ENCODE results near the gene CA11. TPM values are rescaled to one million over a fixed set of nuclear protein-coding genes. Genes with fewer than 3 reads are reported as not detected.
A peak's percentile ranks its signal among the peaks of the same experiment; 100 is the strongest.
"Not testable (repeated sequence)": the region's sequence is repeated elsewhere in the genome, so short reads cannot be mapped to it uniquely, and the experiment has no call there.

CA11 gene
- total RNA-seq (2021) (36.8 and 38.2 TPM in 2 replicates), Bru-seq, nascent RNA (percentile 53 among the genes with signal in this experiment), BruChase-seq, experiment 1, labeled RNA remaining after a 2-hour chase (percentile 55 among the genes with signal in this experiment), BruChase-seq, experiment 2, labeled RNA remaining after a 6-hour chase (percentile 70 among the genes with signal in this experiment)
- long read RNA-seq, transcript CA11-201 (9 exons, 1,844 nt), result major isoform, 27 of 33 reads
- long read RNA-seq, partial matches to known transcripts, result 3 of 33 reads
- long read RNA-seq, other reads (novel, unspliced or antisense), result 2 of 33 reads

- ChIA-PET CTCF (interaction anchor here (0.6 to 1.8 kb wide), 5 partner anchors 68 to 324 kb away, joined by 3 to 8 read pairs (median 4); no protein-coding TSS in a partner anchor), POLR2A (ENCODE audit: low non-redundant PET) (no interaction called here)
- Histone ChIP-seq H3K27me3 (replicated peaks; ENCODE audit: insufficient read depth, low read depth, low read length, poor library complexity) (no peaks in the 10 kb centered on the region), H3K4me3 (ENCODE audit: low read depth, low read length, poor library complexity, severe bottlenecking) (peak within 1 kb of the TSS; percentile 62), H3K4me1 (ENCODE audit: insufficient read depth, low read length, poor library complexity, severe bottlenecking) (peaks cover 26% of the 10 kb centered on the region), H3K9me3 (ENCODE audit: low read depth, low read length, poor library complexity, severe bottlenecking) (no peaks in the 10 kb centered on the region), H3K27ac (ENCODE audit: low read depth, low read length, poor library complexity, severe bottlenecking) (peak within 1 kb of the TSS; percentile 77), H3K36me3 (ENCODE audit: insufficient read depth, low read length, poor library complexity, severe bottlenecking) (no peaks in the 10 kb centered on the region)
- BruUV-seq (replicated peaks), result no TSS peak
- TF ChIP-seq CTCF (conservative IDR thresholded peaks at IDR 0.05; ENCODE audit: low read depth, low read length), result peak; percentile 94
- TF ChIP-seq EZH2 (IDR thresholded peaks at IDR 0.05; ENCODE audit: borderline replicate concordance, low read depth, low read length, poor library complexity, severe bottlenecking), result no peak
- intact Hi-C loops (cut with micrococcal nuclease; ENCODE audit: unreplicated experiment), result loop anchor here (5.0 to 10.0 kb wide), 4 partner anchors 66 to 319 kb away; partner anchors contain the start of genes FTL and HSD17B14
- DNase-seq (ENCODE audit: low spot score), result peak; percentile 97
Observed at GRCh38 chr19:48646001-48646721, at the start of gene CA11. TSS of gene CA11 (minus strand) at chr19:48646187. CDS start at chr19:48645632, 555 bp downstream.

GRCh38 chr19:48693629-48694028 lies 47.6 kb upstream of the CA11 start:
- peaks cover 10% of the 10 kb centered on the region for H3K4me1 ChIP-seq (ENCODE audit: insufficient read depth, low read length, poor library complexity, severe bottlenecking)
- BruUV-seq (replicated peaks); H3K27ac ChIP-seq (ENCODE audit: low read depth, low read length, poor library complexity, severe bottlenecking); DNase-seq (ENCODE audit: low spot score); CTCF ChIA-PET; intact Hi-C loops (cut with micrococcal nuclease; ENCODE audit: unreplicated experiment); H3K9me3 ChIP-seq (ENCODE audit: low read depth, low read length, poor library complexity, severe bottlenecking); H3K4me3 ChIP-seq (ENCODE audit: low read depth, low read length, poor library complexity, severe bottlenecking); H3K36me3 ChIP-seq (ENCODE audit: insufficient read depth, low read length, poor library complexity, severe bottlenecking); H3K27me3 ChIP-seq (replicated peaks; ENCODE audit: insufficient read depth, low read depth, low read length, poor library complexity); POLR2A ChIA-PET (ENCODE audit: low non-redundant PET): not testable (repeated sequence)

- no peaks in the 10 kb centered on the region for H3K36me3 ChIP-seq (ENCODE audit: insufficient read depth, low read length, poor library complexity, severe bottlenecking)
- POLR2A ChIA-PET (ENCODE audit: low non-redundant PET), result no interaction called here
- intact Hi-C loops (cut with micrococcal nuclease; ENCODE audit: unreplicated experiment), result no loop called here
- H3K27ac ChIP-seq (ENCODE audit: low read depth, low read length, poor library complexity, severe bottlenecking), result no peak overlapping the region
- no peaks in the 10 kb centered on the region for H3K27me3 ChIP-seq (replicated peaks; ENCODE audit: insufficient read depth, low read depth, low read length, poor library complexity)
- no TSS peak for BruUV-seq (replicated peaks)
- H3K4me1 ChIP-seq (ENCODE audit: insufficient read depth, low read length, poor library complexity, severe bottlenecking), result no peaks in the 10 kb centered on the region
- H3K9me3 ChIP-seq (ENCODE audit: low read depth, low read length, poor library complexity, severe bottlenecking), result no peaks in the 10 kb centered on the region
- TF ChIP-seq CTCF (conservative IDR thresholded peaks at IDR 0.05; ENCODE audit: low read depth, low read length) (no peak), EZH2 (IDR thresholded peaks at IDR 0.05; ENCODE audit: borderline replicate concordance, low read depth, low read length, poor library complexity, severe bottlenecking) (no peak)
- H3K4me3 ChIP-seq (ENCODE audit: low read depth, low read length, poor library complexity, severe bottlenecking), result no peak overlapping the region
- no peak for DNase-seq (ENCODE audit: low spot score)
- CTCF ChIA-PET, result no interaction called here
Observed at GRCh38 chr19:48689449-48689848, 43.5 kb upstream of the CA11 start.

Data from A673 (cell line).